Measurements from ENCODE around the gene MLLT6.

Gene MLLT6

DNA sequence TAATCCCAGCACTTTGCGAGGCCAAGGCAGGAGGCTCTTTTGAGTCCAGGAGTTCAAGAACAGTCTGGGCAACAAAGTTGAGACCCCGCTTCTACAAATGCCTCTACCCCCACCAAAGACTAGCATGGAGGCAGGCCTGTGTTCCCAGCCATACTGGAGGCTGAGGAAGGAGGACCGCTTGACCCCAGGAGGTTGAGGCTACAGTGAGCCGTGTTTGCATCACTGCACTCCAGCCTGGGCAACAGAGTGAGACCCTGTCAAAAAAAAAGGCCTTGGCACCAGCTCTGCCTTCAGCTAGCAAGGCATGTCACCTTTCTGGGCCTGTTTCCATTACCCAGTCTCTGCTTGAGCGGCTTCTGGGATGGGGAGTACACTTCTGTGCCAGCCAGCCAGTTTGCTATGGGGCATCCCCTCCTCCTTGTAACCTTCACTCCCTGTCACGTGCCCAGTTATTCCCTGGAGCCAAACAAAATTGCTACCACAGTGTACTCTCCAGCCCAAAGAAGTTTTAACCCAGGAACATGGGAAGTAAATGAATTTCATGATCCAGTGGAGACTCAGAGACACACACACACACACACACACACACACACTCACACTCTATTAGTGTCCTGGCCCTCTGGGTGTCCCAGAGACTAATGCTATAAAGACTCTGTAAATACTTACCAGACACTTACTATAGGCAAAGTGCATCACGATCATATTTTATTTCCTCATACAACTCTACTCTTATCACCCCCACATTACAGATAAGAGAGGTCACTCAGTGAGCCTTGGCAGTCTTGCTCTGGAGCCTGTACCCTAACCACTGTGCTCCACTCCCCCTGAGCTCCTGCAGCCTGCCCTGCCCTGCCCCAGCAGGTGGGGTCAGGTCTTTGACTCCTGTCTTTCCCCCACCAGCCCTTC lies 27.6 kb downstream of the MLLT6 start:
- H3K4me3 ChIP-seq (ENCODE audit: low read depth, low read length) = no peak overlapping the region
- DNase-seq (ENCODE audit: low read depth) = no peak
- in situ Hi-C loops (cut with HindIII; ENCODE audit: low sequenced_read_pairs) = no loop called here
- TF ChIP-seq CTCF (IDR thresholded peaks at IDR 0.05; ENCODE audit: low read depth, low read length, missing control alignments) = no peak

- in situ Hi-C loops (cut with HindIII; ENCODE audit: low sequenced_read_pairs) = no loop called here
- no peak overlapping the region for H3K4me3 ChIP-seq (ENCODE audit: low read depth, low read length)
- DNase-seq (ENCODE audit: low read depth) = no peak
- TF ChIP-seq CTCF (IDR thresholded peaks at IDR 0.05; ENCODE audit: low read depth, low read length, missing control alignments) = no peak
Measured at GRCh38 chr17:38733282-38733981, 28.4 kb downstream of the MLLT6 start.

GRCh38 chr17:38733982-38734973 lies 29.2 kb downstream of the MLLT6 start:
- H3K4me3 ChIP-seq (ENCODE audit: low read depth, low read length) = no peak overlapping the region
- peak; percentile 41 for TF ChIP-seq CTCF (IDR thresholded peaks at IDR 0.05; ENCODE audit: low read depth, low read length, missing control alignments)
- in situ Hi-C loops (cut with HindIII; ENCODE audit: low sequenced_read_pairs) = no loop called here
- DNase-seq (ENCODE audit: low read depth) = no peak

DNA sequence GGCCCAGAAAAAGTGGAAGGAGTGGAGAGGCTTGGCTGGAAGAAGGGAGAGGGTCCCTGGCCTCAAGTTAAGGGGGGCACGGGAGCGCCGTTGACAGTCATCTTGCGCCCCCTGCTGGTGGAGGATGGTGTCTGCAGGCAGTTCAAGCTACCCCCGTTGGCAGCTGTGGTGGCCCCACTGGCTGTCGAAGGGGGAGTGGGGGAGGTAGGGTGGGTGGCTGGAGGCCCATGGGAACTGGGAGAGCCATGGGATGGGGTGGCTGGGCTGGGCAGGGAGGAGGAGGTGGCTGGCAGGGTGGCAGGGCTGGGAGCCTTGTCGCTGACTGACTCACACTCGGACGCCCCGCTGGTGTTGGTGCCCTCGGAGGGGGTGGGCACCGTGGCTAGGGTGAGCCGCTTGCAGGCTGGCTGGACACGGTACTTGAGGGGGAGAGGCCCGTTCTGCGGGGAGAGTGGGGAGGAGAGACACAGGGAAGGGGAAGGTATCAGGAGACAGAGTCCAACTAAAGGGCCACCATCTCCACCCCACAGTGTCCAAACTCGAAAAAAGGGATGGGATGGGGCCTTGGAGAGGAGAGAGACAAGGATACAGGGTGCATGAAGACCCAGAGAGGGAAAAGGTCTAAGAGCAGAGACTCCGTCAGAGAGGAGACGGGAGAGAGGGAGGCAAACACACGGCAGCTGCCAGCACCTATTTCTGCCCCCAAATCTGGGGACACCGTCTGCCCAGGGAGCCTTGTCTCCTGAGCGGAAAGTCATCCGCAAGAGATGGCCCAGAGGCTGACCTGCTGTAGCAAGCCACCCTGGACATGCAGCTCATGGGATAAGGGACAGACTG lies 30.3 kb downstream of the MLLT6 start:
- H3K4me3 ChIP-seq (ENCODE audit: low read depth, low read length) = no peak overlapping the region
- DNase-seq (ENCODE audit: low read depth) = no peak
- peak; percentile 89 for TF ChIP-seq CTCF (IDR thresholded peaks at IDR 0.05; ENCODE audit: low read depth, low read length, missing control alignments)
- in situ Hi-C loops (cut with HindIII; ENCODE audit: low sequenced_read_pairs) = no loop called here

DNA sequence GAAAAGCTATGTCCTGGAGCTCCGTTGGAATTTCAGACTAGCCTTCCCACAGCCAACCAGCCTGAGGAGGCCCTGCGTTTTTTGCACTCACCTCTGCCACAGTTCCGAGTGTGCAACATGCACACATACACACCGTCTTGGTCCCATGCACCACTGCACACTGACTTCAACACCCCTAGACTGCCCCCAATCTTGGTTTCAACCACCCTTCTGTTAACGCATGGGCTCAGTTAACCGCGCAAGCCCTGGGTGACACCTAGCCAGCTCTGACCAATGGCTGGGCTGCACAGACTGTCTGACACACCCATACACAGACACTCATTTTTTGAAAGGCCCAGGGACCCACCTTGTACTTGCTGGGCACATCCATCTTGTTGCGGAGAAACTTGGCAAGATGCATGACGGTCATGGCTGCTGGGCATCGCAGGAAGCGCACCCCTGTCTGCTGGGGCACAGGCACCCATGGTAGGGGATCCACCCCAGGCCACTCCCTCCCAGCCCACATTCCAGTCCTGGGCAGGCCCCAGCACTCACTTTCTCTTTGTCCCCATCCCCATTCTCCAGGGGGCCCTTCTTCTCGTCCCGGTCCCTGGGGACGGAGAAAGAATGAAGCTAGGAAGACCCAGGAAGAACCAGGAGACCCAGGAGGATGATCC lies 33.1 kb downstream of the MLLT6 start:
- no peak for TF ChIP-seq CTCF (IDR thresholded peaks at IDR 0.05; ENCODE audit: low read depth, low read length, missing control alignments)
- in situ Hi-C loops (cut with HindIII; ENCODE audit: low sequenced_read_pairs) = no loop called here
- H3K4me3 ChIP-seq (ENCODE audit: low read depth, low read length) = no peak overlapping the region
- no peak for DNase-seq (ENCODE audit: low read depth)

All from astrocyte of the cerebellum (primary cell).